HepG2 (cell line): ENCODE data around the gene DYNC1LI1. TPM values are rescaled to one million over a fixed set of nuclear protein-coding genes. Genes with fewer than 3 reads are reported as not detected.

Experiments
- CENPT ChIP-seq: sonication (generic); formaldehyde crosslinking; IDR thresholded peaks from 2 replicates; pipeline ENCODE4 v1.8.0; 2022; ENCODE audit warnings: low read depth, mild to moderate bottlenecking, moderate library complexity, missing genetic modification reagents
- DMAP1 ChIP-seq: IDR thresholded peaks from 2 replicates; pipeline ENCODE4 v1.6.1; 2016
- ELF1 ChIP-seq: sonication (generic); formaldehyde crosslinking; IDR thresholded peaks from 2 replicates; pipeline ENCODE4 v1.4.0; 2020; ENCODE audit warnings: missing genetic modification reagents
- FOXK2 ChIP-seq: fragments of 450-650 bp; IDR thresholded peaks from 2 replicates; pipeline ENCODE4 v1.6.1; 2016
- GATAD2A ChIP-seq: IDR thresholded peaks from 2 replicates; pipeline ENCODE4 v1.6.1; 2016
- HDAC6 ChIP-seq: fragments of 200-600 bp; sonication (generic); IDR thresholded peaks from 2 replicates; pipeline ENCODE4 v1.7.0; 2017; ENCODE audit warnings: mild to moderate bottlenecking, antibody characterized with exemption, low read length, low read depth
- ISX ChIP-seq: sonication (generic); formaldehyde crosslinking; conservative IDR thresholded peaks from 2 replicates; pipeline ENCODE4 v1.5.0; 2020; ENCODE audit warnings: missing genetic modification reagents
- KLF12 ChIP-seq: sonication (generic); formaldehyde crosslinking; IDR thresholded peaks from 2 replicates; pipeline ENCODE4 v1.4.0; 2020; ENCODE audit warnings: missing genetic modification reagents, borderline replicate concordance
- NFATC3 ChIP-seq: sonication (generic); formaldehyde crosslinking; IDR thresholded peaks from 2 replicates; pipeline ENCODE4 v1.5.1; 2020; ENCODE audit warnings: mild to moderate bottlenecking, missing genetic modification reagents
- NFYC ChIP-seq: IDR thresholded peaks from 2 replicates; pipeline ENCODE4 v1.6.1; 2016; ENCODE audit warnings: missing genetic modification reagents, missing compliant biosample characterization
- PAWR ChIP-seq: sonication (generic); formaldehyde crosslinking; IDR thresholded peaks from 2 replicates; pipeline ENCODE4 v1.4.0; 2020; ENCODE audit warnings: missing genetic modification reagents, mild to moderate bottlenecking, borderline replicate concordance
- PCBP2 ChIP-seq: fragments of 200-400 bp; formaldehyde crosslinking; optimal IDR thresholded peaks from 2 replicates; pipeline ENCODE3; 2018; ENCODE audit warnings: low read length, low read depth; ENCODE audit not compliant: poor library complexity, severe bottlenecking
- TCF7 ChIP-seq: sonication (generic); IDR thresholded peaks from 2 replicates; pipeline ENCODE4 v1.6.1; 2016; ENCODE audit warnings: antibody characterized with exemption, low read depth
- ZNF101 ChIP-seq: sonication (generic); formaldehyde crosslinking; IDR thresholded peaks from 2 replicates; pipeline ENCODE4 v1.4.0; 2020; ENCODE audit warnings: mild to moderate bottlenecking, low read depth, missing genetic modification reagents, borderline replicate concordance
- ZNF558 ChIP-seq: sonication (generic); formaldehyde crosslinking; IDR thresholded peaks from 2 replicates; pipeline ENCODE4 v1.9.0; 2022; ENCODE audit warnings: mild to moderate bottlenecking, missing genetic modification reagents, borderline replicate concordance
- ZNF572 ChIP-seq: sonication (generic); formaldehyde crosslinking; IDR thresholded peaks from 2 replicates; pipeline ENCODE4 v1.5.1; 2020; ENCODE audit warnings: mild to moderate bottlenecking, missing genetic modification reagents
- ZNF781 ChIP-seq: sonication (generic); formaldehyde crosslinking; IDR thresholded peaks from 2 replicates; pipeline ENCODE4 v1.5.1; 2020; ENCODE audit warnings: borderline replicate concordance, mild to moderate bottlenecking, missing genetic modification reagents; ENCODE audit errors: not compliant biosample characterization
- polyA plus RNA-seq, 8 experiments: library from polyadenylated mRNA; depleted of rRNA in 3 of 8; stranded (reverse) in 7 of 8; unstranded in 1 of 8; fragments of >200 nt; fragmentation: Illumina TruSeq in 4 of 8; extraction: Trizol in 4 of 8; gene quantifications; 2 replicates each; pipeline versions ENCODE4 v1.2.1 to v1.2.3, GENCODE V29; 2011 to 2016; ENCODE audit warnings: low read depth in 4 of 8, missing spikeins in 1 of 8, mixed read lengths in 1 of 8; ENCODE audit not compliant: insufficient read depth in 1 of 8
- total RNA-seq, 5 experiments: library from RNA; depleted of rRNA; stranded (reverse); fragments of >200 nt; fragmentation: Illumina TruSeq; extraction: Trizol; gene quantifications; 2 replicates each; pipeline ENCODE4 v1.2.3, GENCODE V29; 2016; ENCODE audit warnings: low read depth in 1 of 5
- TF ChIP-seq, protein P1 (sequence below): sonication (generic); formaldehyde crosslinking; IDR thresholded peaks from 2 replicates; pipeline ENCODE4 v1.4.0; 2020; ENCODE audit warnings: missing genetic modification reagents
- TF ChIP-seq, protein P2 (sequence below): sonication (generic); formaldehyde crosslinking; IDR thresholded peaks from 2 replicates; pipeline ENCODE4 v1.5.1; 2020; ENCODE audit warnings: missing genetic modification reagents, mild to moderate bottlenecking, borderline replicate concordance
- TF ChIP-seq, protein P3 (sequence below): sonication (generic); formaldehyde crosslinking; IDR thresholded peaks from 2 replicates; pipeline ENCODE4 v1.5.0; 2020; ENCODE audit warnings: missing genetic modification reagents
- TF ChIP-seq, protein P4 (sequence below): sonication (generic); formaldehyde crosslinking; IDR thresholded peaks from 2 replicates; pipeline ENCODE4 v1.5.0; 2020; ENCODE audit warnings: missing genetic modification reagents

The DYNC1LI1 gene
- total and polyA plus RNA-seq, 2 of the 13 experiments (the other 11 are each of a cell fraction or from before 2014, with no cell fraction given) = 13.4 to 37.1 TPM

DNA sequence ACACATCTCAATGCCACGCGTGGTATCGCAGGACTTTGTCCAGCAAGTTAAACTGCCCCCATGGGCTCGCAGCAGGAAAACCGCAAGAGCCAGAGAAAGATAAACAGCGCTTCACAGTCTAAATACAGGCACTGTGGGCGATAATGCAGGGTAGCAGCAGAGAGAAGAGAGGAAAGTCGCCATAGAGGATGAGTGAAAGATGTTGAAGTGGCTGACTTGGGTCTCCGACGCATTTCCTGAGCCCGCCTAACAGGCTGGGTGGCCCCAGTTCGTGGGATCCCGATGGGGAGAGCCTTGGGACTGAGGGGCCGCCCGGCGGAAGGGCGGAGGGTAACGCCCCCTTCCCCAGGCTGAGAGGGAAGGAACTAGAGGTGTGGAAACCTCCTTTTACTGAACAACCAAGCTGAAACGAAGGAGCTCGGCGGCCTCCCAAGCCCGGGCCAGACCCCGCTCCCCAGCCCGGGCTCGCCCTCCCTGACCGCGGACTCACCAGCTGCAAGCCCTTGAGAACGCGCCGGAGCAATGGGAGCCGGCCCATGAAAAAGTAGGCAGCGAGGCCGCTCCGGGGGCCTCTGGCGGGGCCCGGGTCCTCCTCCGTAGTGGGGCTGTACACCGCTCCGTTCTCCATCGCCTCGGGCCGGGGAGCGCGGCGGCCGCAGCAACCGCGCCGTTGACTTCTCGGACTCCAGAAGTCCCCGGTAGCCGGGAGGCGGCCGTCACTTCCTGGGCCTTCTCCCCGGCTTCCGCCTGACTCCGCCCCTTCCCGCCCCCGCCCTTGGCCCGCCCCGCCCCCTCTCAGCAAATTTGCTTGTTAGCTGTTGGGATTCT is 68.3 kb downstream of the DYNC1LI1 start, which contains the start of gene CMTM6 (continued):
- TF ChIP-seq, protein P1, sequence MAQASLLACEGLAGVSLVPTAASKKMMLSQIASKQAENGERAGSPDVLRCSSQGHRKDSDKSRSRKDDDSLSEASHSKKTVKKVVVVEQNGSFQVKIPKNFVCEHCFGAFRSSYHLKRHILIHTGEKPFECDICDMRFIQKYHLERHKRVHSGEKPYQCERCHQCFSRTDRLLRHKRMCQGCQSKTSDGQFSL (CRISPR knock-in tag) = no peak
- TF ChIP-seq ZNF572 (CRISPR knock-in tag) = no peak
- TF ChIP-seq, protein P2, sequence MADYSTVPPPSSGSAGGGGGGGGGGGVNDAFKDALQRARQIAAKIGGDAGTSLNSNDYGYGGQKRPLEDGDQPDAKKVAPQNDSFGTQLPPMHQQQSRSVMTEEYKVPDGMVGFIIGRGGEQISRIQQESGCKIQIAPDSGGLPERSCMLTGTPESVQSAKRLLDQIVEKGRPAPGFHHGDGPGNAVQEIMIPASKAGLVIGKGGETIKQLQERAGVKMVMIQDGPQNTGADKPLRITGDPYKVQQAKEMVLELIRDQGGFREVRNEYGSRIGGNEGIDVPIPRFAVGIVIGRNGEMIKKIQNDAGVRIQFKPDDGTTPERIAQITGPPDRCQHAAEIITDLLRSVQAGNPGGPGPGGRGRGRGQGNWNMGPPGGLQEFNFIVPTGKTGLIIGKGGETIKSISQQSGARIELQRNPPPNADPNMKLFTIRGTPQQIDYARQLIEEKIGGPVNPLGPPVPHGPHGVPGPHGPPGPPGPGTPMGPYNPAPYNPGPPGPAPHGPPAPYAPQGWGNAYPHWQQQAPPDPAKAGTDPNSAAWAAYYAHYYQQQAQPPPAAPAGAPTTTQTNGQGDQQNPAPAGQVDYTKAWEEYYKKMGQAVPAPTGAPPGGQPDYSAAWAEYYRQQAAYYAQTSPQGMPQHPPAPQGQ (CRISPR knock-in tag) = no peak
- TF ChIP-seq CENPT (CRISPR knock-in tag) = no peak
- no peak for TF ChIP-seq ZNF101
- TF ChIP-seq PAWR (CRISPR knock-in tag) = no peak
- TF ChIP-seq, protein P3, sequence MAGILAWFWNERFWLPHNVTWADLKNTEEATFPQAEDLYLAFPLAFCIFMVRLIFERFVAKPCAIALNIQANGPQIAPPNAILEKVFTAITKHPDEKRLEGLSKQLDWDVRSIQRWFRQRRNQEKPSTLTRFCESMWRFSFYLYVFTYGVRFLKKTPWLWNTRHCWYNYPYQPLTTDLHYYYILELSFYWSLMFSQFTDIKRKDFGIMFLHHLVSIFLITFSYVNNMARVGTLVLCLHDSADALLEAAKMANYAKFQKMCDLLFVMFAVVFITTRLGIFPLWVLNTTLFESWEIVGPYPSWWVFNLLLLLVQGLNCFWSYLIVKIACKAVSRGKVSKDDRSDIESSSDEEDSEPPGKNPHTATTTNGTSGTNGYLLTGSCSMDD (CRISPR knock-in tag) = no peak
- TF ChIP-seq NFYC (CRISPR knock-in tag) = no peak
- TF ChIP-seq FOXK2 = 0 out of 2 replicates have a peak, but pooled peaks have one; percentile 42
- no peak for TF ChIP-seq ISX (CRISPR knock-in tag)
- no peak for TF ChIP-seq PCBP2
- no peak for TF ChIP-seq TCF7
- no peak for TF ChIP-seq KLF12 (CRISPR knock-in tag)
- no peak for TF ChIP-seq HDAC6
- TF ChIP-seq NFATC3 = no peak; the same call in 1 of the 2 replicates
- peak; percentile 33; the same call in 1 of the 2 replicates for TF ChIP-seq GATAD2A
- TF ChIP-seq ZNF781 (CRISPR knock-in tag) = no peak
- no peak for TF ChIP-seq ZNF558 (CRISPR knock-in tag)
- TF ChIP-seq DMAP1 (CRISPR knock-in tag) = 0 out of 2 replicates have a peak, but pooled peaks have one; percentile 23
- TF ChIP-seq ELF1 (CRISPR knock-in tag) = no peak
- TF ChIP-seq, protein P4, sequence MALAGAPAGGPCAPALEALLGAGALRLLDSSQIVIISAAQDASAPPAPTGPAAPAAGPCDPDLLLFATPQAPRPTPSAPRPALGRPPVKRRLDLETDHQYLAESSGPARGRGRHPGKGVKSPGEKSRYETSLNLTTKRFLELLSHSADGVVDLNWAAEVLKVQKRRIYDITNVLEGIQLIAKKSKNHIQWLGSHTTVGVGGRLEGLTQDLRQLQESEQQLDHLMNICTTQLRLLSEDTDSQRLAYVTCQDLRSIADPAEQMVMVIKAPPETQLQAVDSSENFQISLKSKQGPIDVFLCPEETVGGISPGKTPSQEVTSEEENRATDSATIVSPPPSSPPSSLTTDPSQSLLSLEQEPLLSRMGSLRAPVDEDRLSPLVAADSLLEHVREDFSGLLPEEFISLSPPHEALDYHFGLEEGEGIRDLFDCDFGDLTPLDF (CRISPR knock-in tag) = no peak
